ENCODE measurements around the gene FAM43A. TPM values are rescaled to one million over a fixed set of nuclear protein-coding genes. Genes with fewer than 3 reads are reported as not detected.
A peak's percentile ranks its signal among the peaks of the same experiment; 100 is the strongest.

The FAM43A gene
- total RNA-seq, 2 experiments from 2014 or later, result 3.3 to 3.9 TPM

DNA sequence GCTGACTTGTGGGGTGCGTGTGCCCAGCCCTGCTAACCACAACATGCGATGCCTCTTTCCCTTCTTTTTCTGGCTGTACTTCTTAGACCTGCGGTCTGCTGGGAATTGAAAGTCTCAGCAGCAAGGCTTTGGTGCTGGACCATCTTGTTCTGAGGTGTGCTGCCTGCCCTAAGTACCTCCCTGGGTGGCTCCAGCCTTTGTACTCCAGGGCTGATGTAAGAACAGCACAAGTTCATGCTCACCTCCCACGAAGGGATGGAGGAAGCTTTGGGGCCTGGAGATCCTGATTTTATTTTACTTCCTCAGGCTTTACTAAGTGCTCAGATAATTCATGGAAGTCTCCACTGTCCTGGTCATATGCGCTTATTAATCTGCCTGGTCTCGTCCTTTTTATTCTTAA, 28.9 kb downstream of the FAM43A start:
- intact Hi-C loops (cut with micrococcal nuclease), result no loop called here
- ATAC-seq (no peak), DNase-seq (no peak)
- H3K27me3 Mint-ChIP-seq, result no peaks in the 10 kb centered on the region
- H3K4me1 Mint-ChIP-seq (ENCODE audit: low read depth), result peaks cover 2% of the 10 kb centered on the region
- ChIA-PET CTCF (no interaction called here), POLR2A (no interaction called here)
- no peak overlapping the region for H3K4me3 Mint-ChIP-seq
- H3K27ac Mint-ChIP-seq, result no peak overlapping the region
- TF ChIP-seq, protein P1, sequence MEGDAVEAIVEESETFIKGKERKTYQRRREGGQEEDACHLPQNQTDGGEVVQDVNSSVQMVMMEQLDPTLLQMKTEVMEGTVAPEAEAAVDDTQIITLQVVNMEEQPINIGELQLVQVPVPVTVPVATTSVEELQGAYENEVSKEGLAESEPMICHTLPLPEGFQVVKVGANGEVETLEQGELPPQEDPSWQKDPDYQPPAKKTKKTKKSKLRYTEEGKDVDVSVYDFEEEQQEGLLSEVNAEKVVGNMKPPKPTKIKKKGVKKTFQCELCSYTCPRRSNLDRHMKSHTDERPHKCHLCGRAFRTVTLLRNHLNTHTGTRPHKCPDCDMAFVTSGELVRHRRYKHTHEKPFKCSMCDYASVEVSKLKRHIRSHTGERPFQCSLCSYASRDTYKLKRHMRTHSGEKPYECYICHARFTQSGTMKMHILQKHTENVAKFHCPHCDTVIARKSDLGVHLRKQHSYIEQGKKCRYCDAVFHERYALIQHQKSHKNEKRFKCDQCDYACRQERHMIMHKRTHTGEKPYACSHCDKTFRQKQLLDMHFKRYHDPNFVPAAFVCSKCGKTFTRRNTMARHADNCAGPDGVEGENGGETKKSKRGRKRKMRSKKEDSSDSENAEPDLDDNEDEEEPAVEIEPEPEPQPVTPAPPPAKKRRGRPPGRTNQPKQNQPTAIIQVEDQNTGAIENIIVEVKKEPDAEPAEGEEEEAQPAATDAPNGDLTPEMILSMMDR (IDR thresholded peaks at IDR 0.05), result no peak
- no peaks in the 10 kb centered on the region for H3K9me3 Mint-ChIP-seq
- H3K36me3 Mint-ChIP-seq (ENCODE audit: low read depth), result no peaks in the 10 kb centered on the region

DNA sequence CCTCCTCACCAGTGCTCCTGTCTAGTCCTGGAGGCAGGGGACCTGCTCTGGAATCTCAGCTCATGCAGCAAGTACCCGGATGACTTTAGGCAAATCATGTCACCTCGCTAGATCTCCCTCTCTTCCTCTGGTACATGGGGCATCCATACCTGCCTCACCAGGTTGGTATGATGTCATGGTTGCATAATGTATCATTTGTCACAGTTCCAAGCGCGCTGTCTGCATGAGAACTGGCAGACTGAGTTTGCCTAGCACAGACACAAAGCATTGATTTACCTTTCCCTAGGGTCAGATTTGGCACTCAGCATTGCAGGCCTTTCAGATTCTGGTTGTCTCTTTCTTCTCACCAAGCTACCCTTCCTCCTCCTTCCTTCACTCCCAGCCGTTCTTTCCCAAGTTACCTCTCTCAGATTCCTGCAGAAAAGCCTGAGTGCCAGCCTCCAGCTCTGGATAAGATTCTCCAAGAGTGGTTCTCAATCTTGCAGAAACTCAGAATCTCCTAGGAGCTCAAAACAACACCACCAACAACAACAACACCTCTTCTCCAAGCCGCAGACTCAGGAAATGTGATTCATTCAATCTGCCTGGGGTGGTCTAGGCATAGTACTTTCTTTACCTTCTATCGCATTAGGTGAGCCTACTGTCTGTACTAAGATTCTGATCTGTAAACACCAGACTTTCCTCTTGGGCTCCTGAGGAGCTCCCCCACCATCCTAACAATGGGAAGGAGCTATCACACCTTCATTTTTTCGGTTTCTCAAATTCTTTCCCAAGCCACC, 29.5 kb downstream of the FAM43A start:
- intact Hi-C loops (cut with micrococcal nuclease), result no loop called here
- Mint-ChIP-seq H3K4me3 (no peak overlapping the region), H3K4me1 (ENCODE audit: low read depth) (peaks cover 2% of the 10 kb centered on the region), H3K27ac (no peak overlapping the region), H3K27me3 (no peaks in the 10 kb centered on the region), H3K36me3 (ENCODE audit: low read depth) (no peaks in the 10 kb centered on the region), H3K9me3 (no peaks in the 10 kb centered on the region)
- ATAC-seq (peak; percentile 67), DNase-seq (peak; percentile 11)
- TF ChIP-seq, protein P1 (IDR thresholded peaks at IDR 0.05), result no peak
- CTCF ChIA-PET, result no interaction called here
- POLR2A ChIA-PET, result no interaction called here

- ATAC-seq (no peak), DNase-seq (no peak)
- ChIA-PET CTCF (interaction anchor here (1.1 to 1.3 kb wide), 2 partner anchors 36 to 314 kb away, joined by 3 to 4 read pairs; no protein-coding TSS in a partner anchor), POLR2A (no interaction called here)
- intact Hi-C loops (cut with micrococcal nuclease), result no loop called here
- no peak overlapping the region for H3K4me3 Mint-ChIP-seq
- H3K4me1 Mint-ChIP-seq (ENCODE audit: low read depth), result peaks cover 2% of the 10 kb centered on the region
- H3K36me3 Mint-ChIP-seq (ENCODE audit: low read depth), result no peaks in the 10 kb centered on the region
- TF ChIP-seq, protein P1 (IDR thresholded peaks at IDR 0.05), result no peak
- H3K9me3 Mint-ChIP-seq, result no peaks in the 10 kb centered on the region
- no peak overlapping the region for H3K27ac Mint-ChIP-seq
- H3K27me3 Mint-ChIP-seq, result no peaks in the 10 kb centered on the region
Measured at GRCh38 chr3:194718079-194718478, 32.4 kb downstream of the FAM43A start.

DNA sequence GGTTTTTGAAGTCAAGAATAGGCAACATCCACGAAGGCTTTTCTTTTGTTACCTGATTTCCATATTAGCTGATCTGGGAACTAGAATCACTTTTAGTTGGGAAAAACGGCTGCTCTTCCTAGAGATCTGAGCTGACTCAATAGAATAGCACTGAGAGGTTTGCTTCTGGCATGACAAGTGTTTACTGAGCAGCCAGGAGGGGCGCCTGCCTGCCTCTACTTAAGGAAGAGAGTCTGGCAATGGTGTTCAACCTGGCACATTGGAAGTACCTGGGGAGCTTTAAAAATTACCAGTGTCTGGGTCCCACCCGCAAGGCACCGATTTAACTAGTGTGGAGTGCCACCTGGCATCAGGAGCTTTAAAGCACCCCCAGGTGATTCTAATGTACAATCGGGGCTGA, 34.4 kb downstream of the FAM43A start:
- POLR2A ChIA-PET, result no interaction called here
- intact Hi-C loops (cut with micrococcal nuclease), result no loop called here
- CTCF ChIA-PET, result interaction anchor here (0.9 kb wide), 1 partner anchor 36 kb away, joined by 3 read pairs; no protein-coding TSS in a partner anchor
- DNase-seq, result no peak
- Mint-ChIP-seq H3K9me3 (no peaks in the 10 kb centered on the region), H3K27ac (no peak overlapping the region), H3K4me1 (ENCODE audit: low read depth) (peaks cover 2% of the 10 kb centered on the region), H3K27me3 (no peaks in the 10 kb centered on the region), H3K36me3 (ENCODE audit: low read depth) (no peaks in the 10 kb centered on the region), H3K4me3 (no peak overlapping the region)
- TF ChIP-seq, protein P1 (IDR thresholded peaks at IDR 0.05), result no peak
- ATAC-seq, result no peak

GRCh38 chr3:194723846-194724618, 38.3 kb downstream of the FAM43A start:
- ATAC-seq, result no peak
- TF ChIP-seq, protein P1 (IDR thresholded peaks at IDR 0.05), result no peak
- no peaks in the 10 kb centered on the region for H3K4me1 Mint-ChIP-seq (ENCODE audit: low read depth)
- ChIA-PET POLR2A (no interaction called here), CTCF (no interaction called here)
- H3K36me3 Mint-ChIP-seq (ENCODE audit: low read depth), result no peaks in the 10 kb centered on the region
- intact Hi-C loops (cut with micrococcal nuclease), result no loop called here
- no peaks in the 10 kb centered on the region for H3K9me3 Mint-ChIP-seq
- H3K27me3 Mint-ChIP-seq, result no peaks in the 10 kb centered on the region
- no peak overlapping the region for H3K27ac Mint-ChIP-seq
- H3K4me3 Mint-ChIP-seq, result no peak overlapping the region
- DNase-seq, result no peak
